Cardiac muscle cell (in vitro differentiated cells and primary cell): Measurements from ENCODE around the gene HSF5. TPM values are rescaled to one million over a fixed set of nuclear protein-coding genes. Genes with fewer than 3 reads are reported as not detected.
A peak's percentile ranks its signal among the peaks of the same experiment; 100 is the strongest.
"Not testable (repeated sequence)": the region's sequence is repeated elsewhere in the genome, so short reads cannot be mapped to it uniquely, and the experiment has no call there.

Experiments
- DNase-seq, 2 donors: peaks; one replicate each; pipeline versions ENCODE4 v3.0.0 to v3.0.0-alpha.2; 2010 to 2017; ENCODE audit warnings: low read depth in 1 of 2, low spot score in 1 of 2
- H3K27ac ChIP-seq: fragments of 200-600 bp; sonication (generic); 2 replicates; pipeline ENCODE4 v1.5.1; 2016
- H3K27me3 ChIP-seq: fragments of 200-600 bp; sonication (generic); 2 replicates; pipeline ENCODE4 v1.6.0; 2016; ENCODE audit warnings: control low read depth
- H3K36me3 ChIP-seq: fragments of 200-600 bp; sonication (generic); 2 replicates; pipeline ENCODE4 v1.5.1; 2016; ENCODE audit warnings: control low read depth
- H3K4me1 ChIP-seq: fragments of 200-600 bp; sonication (generic); 2 replicates; pipeline ENCODE4 v1.8.1; 2017; ENCODE audit warnings: low read depth, mild to moderate bottlenecking, mixed run types
- H3K4me3 ChIP-seq: fragments of 200-600 bp; sonication (generic); 2 replicates; pipeline ENCODE4 v1.5.1; 2016; ENCODE audit warnings: mild to moderate bottlenecking
- H3K9me3 ChIP-seq: fragments of 200-600 bp; sonication (generic); 2 replicates; pipeline ENCODE4 v1.5.1; 2017; ENCODE audit warnings: low read depth, mild to moderate bottlenecking, control low read depth
- CTCF ChIP-seq: IDR thresholded peaks from 2 replicates; pipeline ENCODE4 v1.5.1; 2012; ENCODE audit warnings: low read depth, mild to moderate bottlenecking, low read length
- polyA plus RNA-seq: library from polyadenylated mRNA; unstranded; fragments of >200 nt; fragmentation: Nextera tagmentation; extraction: Ambion mirVana; gene quantifications from 2 replicates; pipeline ENCODE4 v1.2.1, GENCODE V29; 2016
- total RNA-seq: library from RNA; depleted of rRNA; stranded (reverse); fragments of >200 nt; gene quantifications from 2 replicates; pipeline ENCODE4 v1.2.3, GENCODE V29; 2016

Gene HSF5
- total and polyA plus RNA-seq, 2 experiments from 2014 or later = 0.03 TPM; not detected in 1

DNA sequence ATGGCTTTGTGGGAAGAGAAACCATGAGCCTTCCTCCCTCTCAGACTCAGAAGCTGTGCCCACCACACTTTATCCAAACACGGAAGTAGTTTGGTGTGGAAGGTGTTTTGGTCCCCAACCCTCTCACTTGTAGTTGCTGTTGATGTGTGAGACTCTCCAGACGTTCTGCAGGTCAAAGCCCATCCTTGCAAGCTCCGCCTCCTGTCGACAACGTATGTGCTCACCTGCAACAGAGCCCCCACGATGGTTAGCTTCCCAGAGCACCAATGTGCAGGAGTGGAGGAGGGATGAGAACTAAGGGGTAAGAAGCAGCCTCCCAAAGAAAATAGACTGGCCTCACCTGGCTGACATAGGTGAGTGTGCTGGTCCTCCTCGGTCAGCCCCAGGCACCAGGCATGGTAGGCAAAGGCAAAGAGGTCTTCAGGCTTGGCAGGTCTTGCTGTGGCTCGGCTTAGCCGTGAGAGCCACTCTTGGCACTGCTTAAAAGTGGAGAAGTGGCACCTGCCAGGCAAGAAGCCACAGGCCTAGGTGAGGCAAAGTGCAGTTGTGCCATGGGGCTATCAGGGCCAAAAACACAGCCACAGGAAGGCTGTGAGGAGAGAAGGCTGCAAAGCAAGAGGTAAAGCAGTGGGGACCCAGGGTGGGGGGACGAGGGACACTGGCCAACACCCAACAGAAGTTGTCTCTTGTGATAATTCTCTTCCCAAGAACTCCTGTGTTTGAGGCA is 20.3 kb upstream of the HSF5 start:
- H3K4me1 ChIP-seq = peaks cover 18% of the 10 kb centered on the region
- no peaks in the 10 kb centered on the region for H3K27me3 ChIP-seq
- peak overlapping the region; percentile 66 for H3K27ac ChIP-seq
- H3K4me3 ChIP-seq = no peak overlapping the region
- H3K36me3 ChIP-seq = peaks cover 32% of the 10 kb centered on the region
- peak in 1 of 2 donors; percentile 66 for DNase-seq
- H3K9me3 ChIP-seq = no peaks in the 10 kb centered on the region
- TF ChIP-seq CTCF = no peak

GRCh38 chr17:58507123-58507634 is 19.0 kb upstream of the HSF5 start:
- H3K9me3 ChIP-seq = no peaks in the 10 kb centered on the region
- no peaks in the 10 kb centered on the region for H3K27me3 ChIP-seq
- no peak for TF ChIP-seq CTCF
- H3K27ac ChIP-seq = peak overlapping the region; percentile 66
- no peak overlapping the region for H3K4me3 ChIP-seq
- peaks cover 40% of the 10 kb centered on the region for H3K36me3 ChIP-seq
- peak in 1 of 2 donors; percentile 38 for DNase-seq
- H3K4me1 ChIP-seq = peaks cover 16% of the 10 kb centered on the region

DNA sequence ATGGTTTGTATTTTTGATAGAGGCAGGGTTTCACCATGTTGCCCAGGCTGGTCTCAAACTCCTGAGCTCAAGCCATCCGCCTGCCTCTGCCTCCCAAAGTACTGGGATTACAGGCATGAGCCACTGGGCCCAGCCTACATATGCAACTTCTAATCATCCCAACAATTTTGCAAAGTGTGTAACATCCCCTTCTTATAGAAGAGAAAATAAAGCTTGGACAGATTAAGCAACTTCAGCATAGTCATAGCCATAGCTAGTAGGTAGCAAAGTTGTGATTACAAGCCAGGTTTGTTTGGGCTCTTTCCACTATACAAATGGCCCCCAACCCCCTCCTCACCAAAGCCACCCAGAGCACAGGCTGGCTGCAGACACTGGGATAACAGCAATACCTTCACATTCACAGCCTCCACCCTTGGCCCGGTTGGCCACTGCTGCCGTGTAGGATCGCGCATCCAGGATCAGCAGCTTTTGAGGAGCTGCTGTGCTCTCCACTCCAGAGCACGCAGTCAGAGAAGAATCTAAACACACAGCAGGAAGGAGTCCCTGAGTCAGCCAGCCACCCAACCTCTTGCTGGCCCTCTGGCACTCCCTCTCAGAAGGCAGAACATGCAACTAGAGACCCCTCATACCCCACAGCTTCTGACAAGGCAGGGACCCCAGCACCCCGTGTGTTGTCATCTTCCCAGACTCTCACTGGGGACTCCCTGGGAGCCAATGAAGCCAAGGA is 18.3 kb upstream of the HSF5 start:
- no peak for DNase-seq
- peaks cover 46% of the 10 kb centered on the region for H3K36me3 ChIP-seq
- TF ChIP-seq CTCF = no peak

DNA sequence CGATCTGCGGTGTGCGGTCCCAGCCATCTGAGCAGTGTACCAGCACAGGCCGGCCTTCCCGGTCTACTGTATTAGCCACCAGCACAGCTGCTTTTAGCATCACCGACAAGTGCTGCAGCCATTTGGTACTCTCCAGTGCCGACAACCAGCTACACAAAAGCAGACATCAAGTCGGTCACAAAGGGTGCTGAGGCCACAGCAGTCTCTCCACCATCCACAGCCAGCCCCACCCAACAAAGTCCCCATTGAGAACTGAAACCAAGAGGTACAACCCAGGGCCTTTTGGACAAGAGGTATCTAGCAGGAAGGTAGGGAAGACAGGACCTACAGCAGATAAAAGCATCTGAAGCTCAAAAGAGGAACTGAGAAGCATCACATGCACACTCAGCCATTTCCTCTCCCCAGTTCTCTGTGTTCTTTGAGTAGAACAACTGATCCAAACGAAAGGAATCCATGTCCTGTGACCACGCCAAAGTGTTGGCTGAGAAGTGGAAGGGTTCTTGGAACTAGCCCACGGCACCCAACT is 16.7 kb upstream of the HSF5 start:
- Histone ChIP-seq H3K27ac (no peak overlapping the region), H3K4me3 (no peak overlapping the region), H3K36me3 (peaks cover 55% of the 10 kb centered on the region), H3K27me3 (no peaks in the 10 kb centered on the region), H3K4me1 (peaks cover 16% of the 10 kb centered on the region), H3K9me3 (no peaks in the 10 kb centered on the region)
- TF ChIP-seq CTCF = no peak
- no peak for DNase-seq

More for the DNA sequence above, 18.3 kb upstream of the HSF5 start:
- no peaks in the 10 kb centered on the region for H3K27me3 ChIP-seq
- no peaks in the 10 kb centered on the region for H3K9me3 ChIP-seq
- H3K27ac ChIP-seq = no peak overlapping the region
- H3K4me1 ChIP-seq = peaks cover 16% of the 10 kb centered on the region
- H3K4me3 ChIP-seq = no peak overlapping the region

- H3K4me3 ChIP-seq = no peak overlapping the region
- H3K36me3 ChIP-seq = peaks cover 62% of the 10 kb centered on the region
- TF ChIP-seq CTCF = no peak
- H3K27me3 ChIP-seq = no peaks in the 10 kb centered on the region
- H3K4me1 ChIP-seq = peaks cover 15% of the 10 kb centered on the region
- no peak for DNase-seq
- H3K27ac ChIP-seq = no peak overlapping the region
- no peaks in the 10 kb centered on the region for H3K9me3 ChIP-seq
Observed at GRCh38 chr17:58503866-58504265, 15.7 kb upstream of the HSF5 start.

DNA sequence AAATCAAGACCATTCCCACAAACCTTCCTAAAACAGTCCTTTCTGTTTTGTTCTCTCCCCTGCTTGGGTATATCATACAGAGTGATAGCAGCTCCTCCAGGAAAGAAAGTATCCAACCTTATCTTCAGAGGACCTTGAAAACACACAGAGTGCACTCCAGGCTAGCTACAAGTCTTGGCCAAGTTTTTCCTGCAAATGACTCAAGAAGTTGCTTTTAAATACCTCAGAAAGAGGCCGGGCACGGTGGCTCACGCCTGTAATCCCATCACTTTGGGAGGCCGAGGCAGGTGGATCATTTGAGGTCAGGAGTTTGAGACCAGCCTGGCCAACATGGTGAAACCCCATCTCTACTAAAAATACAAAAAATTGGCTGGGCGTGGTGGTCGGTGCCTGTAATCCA is 14.9 kb upstream of the HSF5 start:
- H3K27me3 ChIP-seq, H3K4me1 ChIP-seq, H3K9me3 ChIP-seq, H3K27ac ChIP-seq, DNase-seq, H3K4me3 ChIP-seq: not testable (repeated sequence)
- H3K36me3 ChIP-seq = peaks cover 63% of the 10 kb centered on the region
